Esophagus squamous epithelium (tissue), 5 donors: ENCODE measurements around the gene SLC39A3. TPM values are rescaled to one million over a fixed set of nuclear protein-coding genes. Genes with fewer than 3 reads are reported as not detected.

Source experiments
- DNase-seq: peaks from one replicate; lab custom pipeline; 2025; lab: John Stamatoyannopoulos, UW
- H3K27ac ChIP-seq, 4 donors: fragments of 200-600 bp; sonication (generic); one replicate each; pipeline ENCODE4 v1.5.1; 2016 to 2019; ENCODE audit warnings: mild to moderate bottlenecking in 1 of 4
- H3K27me3 ChIP-seq, 4 donors: fragments of 200-600 bp; sonication (generic); 1 replicate in 3 of 4; 2 replicates in 1 of 4; pipeline versions ENCODE4 v1.5.1 to v1.6.0; 2017 to 2021; ENCODE audit warnings: antibody characterized with exemption in 1 of 4
- H3K36me3 ChIP-seq, 3 donors: fragments of 200-600 bp; sonication (generic); one replicate each; pipeline ENCODE4 v1.5.1; 2016 to 2019
- H3K4me1 ChIP-seq, 3 donors: fragments of 200-600 bp; sonication (generic); one replicate each; pipeline ENCODE4 v1.5.1; 2017 to 2019
- H3K4me3 ChIP-seq, 4 donors: fragments of 200-600 bp; sonication (generic); 1 replicate in 3 of 4; 2 replicates in 1 of 4; pipeline ENCODE4 v1.5.1; 2016 to 2019; ENCODE audit warnings: mild to moderate bottlenecking in 2 of 4, moderate library complexity in 1 of 4
- H3K9me3 ChIP-seq, 3 donors: fragments of 200-600 bp; sonication (generic); one replicate each; pipeline ENCODE4 v1.5.1; 2016 to 2019
- POLR2A ChIP-seq, 4 donors: fragments of 450-650 bp; IDR thresholded peaks; one replicate each; pipeline ENCODE4 v1.6.1; 2017; ENCODE audit warnings: antibody characterized with exemption in 4 of 4, mild to moderate bottlenecking in 4 of 4, moderate library complexity in 3 of 4
- WGBS, 2 donors: methylation state at CpG; one replicate each; pipeline ENCODE4 v1.1.5; 2018; 5-methylcytosine and 5-hydroxymethylcytosine counted together
- intact Hi-C: fragments of 100-400 bp; cut with DNase I; formaldehyde crosslinking; loops from one replicate; pipeline ENCODE4 v1.15.0; 2022
- total RNA-seq, 4 donors: library from RNA; depleted of rRNA; stranded (reverse); fragments of >200 nt; gene quantifications; one replicate each; pipeline ENCODE4 v1.1.0, GENCODE V29; 2016
- TF ChIP-seq, protein P1 (sequence below), 6 experiments: fragments of 450-650 bp in 4 of 6; fragments of 200-600 bp in 2 of 6; sonication (generic) in 2 of 6; IDR thresholded peaks; one replicate each; pipeline ENCODE4 v1.5.1; 2016 to 2019; ENCODE audit warnings: antibody characterized with exemption in 6 of 6, mild to moderate bottlenecking in 4 of 6, moderate library complexity in 4 of 6
- donor health status: DM: yes; HTN: yes; CAD: no.

The SLC39A3 gene
- total RNA-seq, 4 donors from 2014 or later = 14.8 to 22.1 (median 20.7) TPM

DNA sequence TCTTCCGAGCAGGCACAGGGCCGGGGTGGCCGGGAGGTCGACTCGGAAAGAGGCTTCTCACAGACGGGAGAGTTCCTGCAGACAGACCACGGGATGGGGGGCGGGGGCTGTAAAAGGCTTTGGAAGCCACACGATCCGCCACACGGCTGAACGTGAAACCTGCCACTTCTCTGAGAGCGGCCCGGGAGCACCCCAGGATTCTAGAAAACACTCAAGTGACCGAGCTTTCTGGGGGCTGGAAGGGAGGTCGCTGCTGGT, 15.6 kb upstream of the SLC39A3 start:
- intact Hi-C loops = no loop called here
- H3K9me3 ChIP-seq = no peaks in the 10 kb centered on the region
- no peak overlapping the region for H3K4me3 ChIP-seq
- H3K27me3 ChIP-seq = no peaks in the 10 kb centered on the region
- TF ChIP-seq POLR2A (IDR thresholded peaks at IDR 0.05) = no peak
- TF ChIP-seq, protein P1, sequence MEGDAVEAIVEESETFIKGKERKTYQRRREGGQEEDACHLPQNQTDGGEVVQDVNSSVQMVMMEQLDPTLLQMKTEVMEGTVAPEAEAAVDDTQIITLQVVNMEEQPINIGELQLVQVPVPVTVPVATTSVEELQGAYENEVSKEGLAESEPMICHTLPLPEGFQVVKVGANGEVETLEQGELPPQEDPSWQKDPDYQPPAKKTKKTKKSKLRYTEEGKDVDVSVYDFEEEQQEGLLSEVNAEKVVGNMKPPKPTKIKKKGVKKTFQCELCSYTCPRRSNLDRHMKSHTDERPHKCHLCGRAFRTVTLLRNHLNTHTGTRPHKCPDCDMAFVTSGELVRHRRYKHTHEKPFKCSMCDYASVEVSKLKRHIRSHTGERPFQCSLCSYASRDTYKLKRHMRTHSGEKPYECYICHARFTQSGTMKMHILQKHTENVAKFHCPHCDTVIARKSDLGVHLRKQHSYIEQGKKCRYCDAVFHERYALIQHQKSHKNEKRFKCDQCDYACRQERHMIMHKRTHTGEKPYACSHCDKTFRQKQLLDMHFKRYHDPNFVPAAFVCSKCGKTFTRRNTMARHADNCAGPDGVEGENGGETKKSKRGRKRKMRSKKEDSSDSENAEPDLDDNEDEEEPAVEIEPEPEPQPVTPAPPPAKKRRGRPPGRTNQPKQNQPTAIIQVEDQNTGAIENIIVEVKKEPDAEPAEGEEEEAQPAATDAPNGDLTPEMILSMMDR (IDR thresholded peaks at IDR 0.05) = no peak
- H3K4me1 ChIP-seq = no peaks in the 10 kb centered on the region
- no peak overlapping the region for H3K27ac ChIP-seq
- 82 to 89% methylated on average over 9 of the region's 16 CpGs for WGBS, 2 donors
- H3K36me3 ChIP-seq = peaks cover 16 to 75% (median 23%) of the 10 kb centered on the region in 3 donors
- DNase-seq = no peak

DNA sequence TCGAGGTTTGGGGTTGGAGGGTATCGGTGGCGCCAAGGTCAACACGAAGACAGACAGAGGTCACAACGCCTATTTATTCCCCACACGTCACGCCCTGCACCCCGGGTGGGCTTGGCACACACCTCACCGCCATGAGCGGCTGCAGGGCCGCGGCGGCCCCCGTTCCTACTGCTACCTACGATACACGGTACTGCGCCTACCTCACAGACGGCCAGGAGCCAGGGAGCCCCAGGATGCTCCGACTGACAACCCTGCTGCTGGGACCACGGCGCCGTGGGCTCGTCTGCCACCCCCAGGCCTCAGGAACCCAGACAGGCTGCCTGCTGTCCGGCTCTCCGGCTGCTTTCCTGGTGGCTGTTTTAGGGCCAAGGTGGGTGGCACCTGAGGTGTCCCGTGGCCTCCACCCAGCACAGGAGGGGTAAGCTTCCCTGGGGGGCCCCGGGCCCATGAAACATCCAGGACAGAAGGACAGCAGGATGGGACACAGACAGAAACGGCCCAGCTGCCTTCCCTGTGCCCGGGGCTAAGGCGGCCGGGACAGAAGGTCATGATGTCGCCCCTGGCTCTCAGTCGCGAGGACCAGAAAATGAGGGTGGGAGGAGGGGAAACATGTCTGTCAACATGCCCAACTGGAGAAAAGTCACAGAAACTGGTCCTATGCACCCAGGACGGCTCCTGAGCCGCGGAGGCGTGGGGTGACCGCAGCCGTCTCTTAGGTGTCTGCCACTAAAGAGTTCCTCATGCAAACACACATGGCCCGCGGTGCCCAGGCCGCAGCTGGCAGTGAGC, 15.0 kb upstream of the SLC39A3 start:
- Histone ChIP-seq H3K27me3 (no peaks in the 10 kb centered on the region), H3K4me3 (no peak overlapping the region), H3K4me1 (no peaks in the 10 kb centered on the region), H3K36me3 (peaks cover 16 to 70% (median 23%) of the 10 kb centered on the region in 3 donors), H3K9me3 (no peaks in the 10 kb centered on the region), H3K27ac (no peak overlapping the region)
- WGBS, 2 donors = 83 to 91% methylated on average over 23 to 27 of the region's 43 CpGs
- intact Hi-C loops = no loop called here
- TF ChIP-seq POLR2A (IDR thresholded peaks at IDR 0.05) = no peak
- TF ChIP-seq, protein P1 (IDR thresholded peaks at IDR 0.05) = no peak
- DNase-seq = no peak

DNA sequence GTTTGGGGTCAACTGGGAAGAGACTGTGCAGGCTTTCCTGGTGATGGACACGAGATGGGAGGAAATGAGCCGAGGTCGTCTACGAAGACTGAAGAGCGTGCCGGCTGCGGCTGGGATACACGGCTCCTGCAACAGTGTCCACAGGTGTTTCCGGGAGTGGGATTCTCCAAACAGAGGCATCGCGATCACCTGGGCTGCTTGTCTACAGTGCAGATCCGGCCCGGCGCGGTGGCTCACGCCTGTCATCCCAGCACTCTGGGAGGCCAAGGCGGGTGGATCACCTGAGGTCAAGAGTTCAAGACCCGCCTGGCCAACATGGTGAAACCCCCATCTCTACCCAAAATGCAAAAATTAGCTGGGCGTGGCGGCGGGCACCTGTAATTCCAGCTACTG, 11.6 kb upstream of the SLC39A3 start:
- no peak overlapping the region for H3K4me3 ChIP-seq
- no peaks in the 10 kb centered on the region for H3K27me3 ChIP-seq
- intact Hi-C loops = no loop called here
- no peaks in the 10 kb centered on the region for H3K9me3 ChIP-seq
- WGBS, 2 donors = 87 to 89% methylated on average over 5 to 11 of the region's 21 CpGs
- peaks cover 13 to 35% (median 16%) of the 10 kb centered on the region in 3 donors for H3K36me3 ChIP-seq
- H3K4me1 ChIP-seq = peaks cover 0 to 8% (median 0%) of the 10 kb centered on the region in 3 donors
- no peak for TF ChIP-seq POLR2A (IDR thresholded peaks at IDR 0.05)
- TF ChIP-seq, protein P1 (IDR thresholded peaks at IDR 0.05) = no peak
- H3K27ac ChIP-seq = no peak overlapping the region
- no peak for DNase-seq

DNA sequence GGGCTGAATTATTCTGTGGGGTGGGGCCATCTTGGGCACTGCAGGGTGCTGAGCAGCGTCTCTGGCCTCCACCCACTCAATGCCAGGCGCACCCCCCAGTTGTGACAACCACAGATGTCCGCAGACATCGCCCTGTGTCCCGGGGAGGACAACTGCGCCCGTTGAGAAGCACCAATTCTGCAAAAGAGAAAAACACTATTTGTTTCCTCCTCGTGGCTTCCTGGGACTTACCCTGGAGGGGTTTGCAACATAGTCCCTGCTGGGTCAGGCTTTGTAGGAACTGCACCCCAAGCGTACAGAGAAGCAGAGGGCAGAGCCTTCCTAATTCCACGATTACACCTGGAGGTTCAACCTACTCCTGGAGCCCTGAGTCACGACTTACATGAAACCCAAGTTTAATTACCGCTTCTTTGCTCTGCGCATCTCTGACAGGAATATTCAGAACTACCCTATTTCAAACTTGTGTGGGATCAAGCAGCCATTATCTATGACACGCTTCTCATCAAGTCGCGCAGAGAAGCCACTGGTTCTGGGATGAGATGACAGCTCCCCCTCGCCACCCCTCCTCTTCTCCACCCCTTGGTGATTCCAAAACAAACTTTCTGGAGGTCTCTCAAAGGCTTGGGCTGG, 11.1 kb upstream of the SLC39A3 start:
- Histone ChIP-seq H3K4me1 (peaks cover 0 to 8% (median 0%) of the 10 kb centered on the region in 3 donors), H3K9me3 (no peaks in the 10 kb centered on the region), H3K27me3 (no peaks in the 10 kb centered on the region), H3K36me3 (peaks cover 13 to 30% (median 16%) of the 10 kb centered on the region in 3 donors), H3K4me3 (no peak overlapping the region), H3K27ac (no peak overlapping the region)
- TF ChIP-seq, protein P1 (IDR thresholded peaks at IDR 0.05) = no peak
- TF ChIP-seq POLR2A (IDR thresholded peaks at IDR 0.05) = no peak
- WGBS, 2 donors = 52 to 67% methylated on average over 10 to 13 of the region's 17 CpGs
- no peak for DNase-seq
- intact Hi-C loops = no loop called here

DNA sequence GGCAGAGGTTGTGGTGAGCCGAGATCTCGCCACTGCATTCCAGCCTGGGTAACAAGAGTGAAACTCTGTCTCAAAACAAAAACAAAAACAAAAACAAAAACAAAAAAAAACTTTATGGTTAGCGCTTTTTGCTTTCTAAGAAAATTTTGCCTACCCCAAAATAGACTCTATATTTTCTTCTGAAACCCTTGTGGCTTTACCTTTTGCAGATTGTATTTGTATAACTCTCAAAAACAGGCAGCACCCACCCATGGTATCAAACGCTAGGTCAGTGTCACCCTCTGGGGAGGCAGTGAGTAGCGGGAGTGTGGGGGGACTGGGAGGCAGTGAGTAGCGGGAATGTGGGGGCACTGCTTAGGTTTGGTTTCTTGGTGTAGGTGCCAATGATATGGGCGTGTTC, 7.5 kb upstream of the SLC39A3 start:
- DNase-seq = no peak
- Histone ChIP-seq H3K27me3 (no peaks in the 10 kb centered on the region), H3K4me3 (no peak overlapping the region), H3K27ac (no peak overlapping the region), H3K4me1 (peaks cover 0 to 8% (median 0%) of the 10 kb centered on the region in 3 donors), H3K36me3 (no peaks in the 10 kb centered on the region), H3K9me3 (no peaks in the 10 kb centered on the region)
- TF ChIP-seq POLR2A (IDR thresholded peaks at IDR 0.05) = no peak
- TF ChIP-seq, protein P1 (IDR thresholded peaks at IDR 0.05) = no peak
- intact Hi-C loops = loop anchor here (5.0 kb wide), 1 partner anchor 95 kb away; no protein-coding TSS in a partner anchor
- WGBS, 2 donors = 71 to 77% methylated on average over 7 of the region's 7 CpGs
